Measurements from ENCODE around the gene PPWD1. TPM values are rescaled to one million over a fixed set of nuclear protein-coding genes. Genes with fewer than 3 reads are reported as not detected.

Gene PPWD1
- total RNA-seq, 4 donors from 2014 or later, result 20.9 to 71.2 (median 28.4) TPM

DNA sequence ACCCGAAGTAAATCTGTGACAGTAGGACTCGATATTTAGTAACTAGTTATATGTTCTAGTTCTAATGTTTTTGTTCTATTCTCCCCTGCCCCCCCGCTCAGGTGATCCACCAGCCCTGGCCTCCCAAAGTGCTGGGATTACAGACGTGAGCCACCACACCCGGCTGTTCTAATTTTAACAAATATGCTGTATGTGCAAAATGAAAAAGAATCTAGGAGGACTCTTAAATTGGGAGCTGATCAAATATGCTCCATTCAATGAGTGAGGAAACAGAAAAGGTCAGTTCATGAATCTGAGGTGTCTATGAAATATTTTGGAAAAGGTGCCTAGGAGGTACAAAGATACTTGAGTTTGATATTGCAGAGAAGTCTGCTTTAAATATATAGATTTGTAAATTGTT is 17.0 kb upstream of the PPWD1 start:
- ATAC-seq (ENCODE audit: low FRiP score) (no peak), DNase-seq (ENCODE audit: low spot score) (no peak)
- TF ChIP-seq CTCF (IDR thresholded peaks at IDR 0.05), result no peak

DNA sequence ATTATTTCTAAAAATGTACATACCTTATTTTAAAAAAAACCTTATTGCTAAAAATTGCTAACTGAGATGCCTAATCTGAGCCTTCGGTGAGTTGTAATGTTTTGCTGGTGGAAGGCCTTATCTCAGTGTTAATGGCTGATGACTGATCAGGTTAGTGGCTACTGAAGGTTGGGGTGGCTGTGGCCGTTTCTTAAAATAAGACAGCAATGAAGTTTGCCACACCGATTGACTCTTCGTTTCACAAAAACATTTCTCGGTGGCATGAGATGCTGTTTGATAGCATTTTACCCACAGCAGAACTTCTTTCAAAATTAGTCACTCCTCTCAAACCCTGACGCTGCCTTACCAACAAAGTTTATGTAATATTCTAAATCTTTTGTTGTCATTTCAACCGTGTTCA is 14.8 kb upstream of the PPWD1 start:
- no peak for ATAC-seq (ENCODE audit: low FRiP score)
- no peak for DNase-seq (ENCODE audit: low spot score)
- TF ChIP-seq CTCF (IDR thresholded peaks at IDR 0.05), result no peak

- DNase-seq (ENCODE audit: low spot score), result no peak
- TF ChIP-seq CTCF (IDR thresholded peaks at IDR 0.05), result no peak
These were observed 9.2 kb upstream of the PPWD1 start for GRCh38 chr5:65553941-65554340.

DNA sequence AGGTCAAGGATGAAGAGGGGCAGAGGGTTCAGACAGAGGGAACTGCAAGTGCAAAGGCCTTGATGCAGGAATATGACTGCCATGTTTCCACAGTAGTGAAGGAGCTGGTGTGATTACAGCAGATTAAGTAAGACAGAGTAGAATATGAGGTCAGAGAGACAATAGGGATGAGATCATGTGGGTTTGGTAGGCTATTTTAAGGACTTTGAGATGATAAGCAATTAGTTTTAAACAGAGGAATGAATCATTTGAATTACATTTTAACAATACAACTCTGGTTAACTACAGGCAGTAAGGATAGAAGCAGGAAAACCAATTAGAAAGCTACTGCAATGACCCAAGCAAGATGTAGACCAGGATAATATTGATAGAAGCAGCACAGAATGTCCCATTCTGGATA is 7.8 kb upstream of the PPWD1 start:
- DNase-seq (ENCODE audit: low spot score) (no peak), ATAC-seq (ENCODE audit: low FRiP score) (no peak)
- no peak for TF ChIP-seq CTCF (IDR thresholded peaks at IDR 0.05)

More at GRCh38 chr5:65553941-65554340, 9.2 kb upstream of the PPWD1 start:
- no peak for ATAC-seq (ENCODE audit: low FRiP score)

- DNase-seq (ENCODE audit: low spot score), result no peak
- no peak for TF ChIP-seq CTCF (IDR thresholded peaks at IDR 0.05)
- ATAC-seq (ENCODE audit: low FRiP score), result no peak
These were observed 6.9 kb upstream of the PPWD1 start for GRCh38 chr5:65556181-65556580.

DNA sequence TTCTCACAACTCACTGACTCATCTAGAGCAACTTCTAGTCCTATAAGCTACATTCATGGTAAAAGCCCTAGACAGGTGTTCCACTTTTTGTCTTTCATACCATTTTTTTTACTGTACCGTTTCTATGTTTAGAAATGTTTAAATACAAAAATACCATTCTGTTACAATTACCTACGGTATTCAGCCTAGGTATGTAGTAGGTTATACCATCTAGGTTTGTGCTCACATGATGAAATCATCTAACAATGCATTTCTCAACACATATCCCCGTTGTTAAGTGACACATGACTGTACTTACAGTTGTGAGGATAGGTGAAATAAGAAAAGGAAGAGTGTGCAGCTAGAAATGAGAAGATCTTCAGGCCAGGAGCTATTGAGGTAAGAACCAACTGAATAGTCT is 6.4 kb upstream of the PPWD1 start:
- DNase-seq (ENCODE audit: low spot score), result no peak
- no peak for TF ChIP-seq CTCF (IDR thresholded peaks at IDR 0.05)
- no peak for ATAC-seq (ENCODE audit: low FRiP score)

DNA sequence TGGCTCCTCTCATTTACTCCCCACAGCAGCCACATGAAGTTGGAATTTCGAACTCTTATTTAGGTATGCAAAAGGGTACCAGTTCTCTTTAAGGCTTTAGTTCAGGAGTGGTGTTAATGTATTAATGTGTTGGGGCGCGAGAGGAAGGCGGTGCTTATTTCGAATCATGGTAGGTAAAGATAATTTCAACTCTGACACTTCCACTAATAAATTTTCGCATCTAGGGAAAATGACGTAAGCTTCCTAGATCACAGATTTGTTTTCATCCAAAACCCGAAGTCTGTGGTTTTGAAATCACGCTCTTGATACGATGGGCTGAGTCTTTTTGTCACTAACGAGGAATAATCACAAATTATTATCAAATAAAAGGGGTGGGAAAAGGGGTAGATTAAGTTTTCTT is 681 bp downstream of the PPWD1 start:
- ATAC-seq (ENCODE audit: low FRiP score), result peak; percentile 17
- DNase-seq (ENCODE audit: low spot score), result no peak
- TF ChIP-seq CTCF (IDR thresholded peaks at IDR 0.05), result no peak

Measured in omental fat pad (tissue), 4 donors.